Loucy (cell line): Measurements from ENCODE around the gene SUPT5H.

Source experiments
- H2AFZ ChIP-seq: fragments of 200-600 bp; sonication (generic); 2 replicates; pipeline ENCODE4 v1.6.0; 2016; ENCODE audit warnings: antibody characterized with exemption, mild to moderate bottlenecking, low read length, moderate library complexity
- H3F3A ChIP-seq: fragments of 200-600 bp; 2 replicates; pipeline ENCODE4 v1.6.0; 2016; ENCODE audit warnings: antibody characterized with exemption, low read depth, mild to moderate bottlenecking
- H3K27me3 ChIP-seq: fragments of 200-600 bp; sonication (generic); 2 replicates; pipeline ENCODE4 v1.6.1; 2014; ENCODE audit warnings: low read length, mild to moderate bottlenecking; ENCODE audit not compliant: insufficient read depth, poor library complexity, severe bottlenecking
- H3K36me3 ChIP-seq: fragments of 200-600 bp; sonication (generic); 2 replicates; pipeline ENCODE4 v1.6.1; 2016; ENCODE audit warnings: low read length; ENCODE audit not compliant: insufficient read depth
- H3K4me1 ChIP-seq: fragments of 200-600 bp; sonication (generic); 2 replicates; pipeline ENCODE4 v1.5.1; 2014; ENCODE audit warnings: low read length, mild to moderate bottlenecking; ENCODE audit not compliant: insufficient read depth, poor library complexity, severe bottlenecking
- H3K4me2 ChIP-seq: fragments of 200-600 bp; sonication (generic); 2 replicates; pipeline ENCODE4 v1.6.0; 2014; ENCODE audit warnings: antibody characterized with exemption, low read length, low read depth, mild to moderate bottlenecking; ENCODE audit not compliant: poor library complexity, severe bottlenecking
- H3K4me3 ChIP-seq: fragments of 200-600 bp; sonication (generic); 2 replicates; pipeline ENCODE4 v1.5.1; 2014; ENCODE audit warnings: low read length, mild to moderate bottlenecking, mixed read lengths; ENCODE audit not compliant: poor library complexity, severe bottlenecking
- H3K79me2 ChIP-seq: fragments of 200-600 bp; sonication (generic); 2 replicates; pipeline ENCODE4 v1.6.1; 2014; ENCODE audit warnings: low read length; ENCODE audit not compliant: insufficient read depth
- H3K9ac ChIP-seq: fragments of 200-600 bp; sonication (generic); 2 replicates; pipeline ENCODE4 v1.6.0; 2014; ENCODE audit warnings: mild to moderate bottlenecking, low read depth, low read length, moderate library complexity; ENCODE audit not compliant: poor library complexity, severe bottlenecking
- H3K9me2 ChIP-seq: fragments of 200-600 bp; sonication (generic); replicated peaks from 2 replicates; pipeline ENCODE4 v1.6.1; 2016; ENCODE audit warnings: low read depth, low read length, mixed read lengths
- H3K9me3 ChIP-seq: fragments of 200-600 bp; sonication (generic); 2 replicates; pipeline ENCODE4 v1.6.1; 2014; ENCODE audit warnings: mild to moderate bottlenecking, antibody characterized with exemption, low read length, low read depth; ENCODE audit not compliant: insufficient read depth
- H4K20me1 ChIP-seq: fragments of 200-600 bp; sonication (generic); 2 replicates; pipeline ENCODE4 v1.6.0; 2014; ENCODE audit warnings: antibody characterized with exemption, low read length, mild to moderate bottlenecking; ENCODE audit not compliant: insufficient read depth, poor library complexity, severe bottlenecking
- EZH2phosphoT487 ChIP-seq: fragments of 200-600 bp; IDR thresholded peaks from 2 replicates; pipeline ENCODE4 v1.6.1; 2018; ENCODE audit warnings: antibody characterized with exemption, mild to moderate bottlenecking, moderate library complexity, borderline replicate concordance
- TF ChIP-seq, protein P1 (sequence below): fragments of 200-600 bp; sonication (generic); conservative IDR thresholded peaks from 2 replicates; pipeline ENCODE4 v1.5.1; 2014; ENCODE audit warnings: mild to moderate bottlenecking, antibody characterized with exemption, low read length

Gene SUPT5H

GRCh38 chr19:39426170-39426569 is 19.2 kb upstream of the SUPT5H start:
- no peak overlapping the region for H2AFZ ChIP-seq
- H3K79me2 ChIP-seq = no peaks in the 10 kb centered on the region
- peaks cover 10% of the 10 kb centered on the region; the same call in 1 of the 2 replicates for H3K36me3 ChIP-seq
- no peaks in the 10 kb centered on the region for H3K9me3 ChIP-seq
- no peak overlapping the region for H3K9ac ChIP-seq
- H3K4me1 ChIP-seq = no peaks in the 10 kb centered on the region
- no peak overlapping the region for H3K4me3 ChIP-seq
- no peak overlapping the region for H3K4me2 ChIP-seq
- no peaks in the 10 kb centered on the region for H3F3A ChIP-seq
- no peaks in the 10 kb centered on the region for H3K9me2 ChIP-seq
- no peaks in the 10 kb centered on the region for H4K20me1 ChIP-seq
- no peak for TF ChIP-seq EZH2phosphoT487
- TF ChIP-seq, protein P1, sequence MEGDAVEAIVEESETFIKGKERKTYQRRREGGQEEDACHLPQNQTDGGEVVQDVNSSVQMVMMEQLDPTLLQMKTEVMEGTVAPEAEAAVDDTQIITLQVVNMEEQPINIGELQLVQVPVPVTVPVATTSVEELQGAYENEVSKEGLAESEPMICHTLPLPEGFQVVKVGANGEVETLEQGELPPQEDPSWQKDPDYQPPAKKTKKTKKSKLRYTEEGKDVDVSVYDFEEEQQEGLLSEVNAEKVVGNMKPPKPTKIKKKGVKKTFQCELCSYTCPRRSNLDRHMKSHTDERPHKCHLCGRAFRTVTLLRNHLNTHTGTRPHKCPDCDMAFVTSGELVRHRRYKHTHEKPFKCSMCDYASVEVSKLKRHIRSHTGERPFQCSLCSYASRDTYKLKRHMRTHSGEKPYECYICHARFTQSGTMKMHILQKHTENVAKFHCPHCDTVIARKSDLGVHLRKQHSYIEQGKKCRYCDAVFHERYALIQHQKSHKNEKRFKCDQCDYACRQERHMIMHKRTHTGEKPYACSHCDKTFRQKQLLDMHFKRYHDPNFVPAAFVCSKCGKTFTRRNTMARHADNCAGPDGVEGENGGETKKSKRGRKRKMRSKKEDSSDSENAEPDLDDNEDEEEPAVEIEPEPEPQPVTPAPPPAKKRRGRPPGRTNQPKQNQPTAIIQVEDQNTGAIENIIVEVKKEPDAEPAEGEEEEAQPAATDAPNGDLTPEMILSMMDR = no peak
- H3K27me3 ChIP-seq = no peaks in the 10 kb centered on the region

DNA sequence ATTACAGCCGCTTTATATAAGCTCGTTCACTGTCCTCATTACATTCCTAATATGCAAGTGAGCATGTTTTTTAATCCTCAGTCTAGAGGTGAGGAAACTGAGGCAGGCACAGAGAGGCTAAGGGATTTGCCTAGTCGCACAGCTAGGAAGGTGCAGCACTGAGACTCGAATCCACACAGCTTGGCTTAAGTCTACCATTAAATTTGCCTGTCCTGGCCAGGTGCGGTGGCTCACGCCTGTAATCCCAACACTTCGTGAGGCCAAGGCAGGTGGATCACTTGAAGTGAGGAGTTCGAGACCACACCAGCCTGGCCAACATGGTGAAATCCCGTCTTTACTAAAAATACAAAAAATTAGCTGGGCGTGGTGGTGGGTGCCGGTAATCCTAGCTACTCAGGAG is 17.7 kb upstream of the SUPT5H start:
- no peaks in the 10 kb centered on the region for H3F3A ChIP-seq
- no peak overlapping the region for H3K4me2 ChIP-seq
- no peaks in the 10 kb centered on the region for H3K27me3 ChIP-seq
- no peak for TF ChIP-seq EZH2phosphoT487
- TF ChIP-seq, protein P1 = no peak
- H2AFZ ChIP-seq = no peak overlapping the region
- H3K9me3 ChIP-seq = no peaks in the 10 kb centered on the region
- H3K4me3 ChIP-seq = no peak overlapping the region
- no peaks in the 10 kb centered on the region for H3K4me1 ChIP-seq
- peaks cover 5% of the 10 kb centered on the region for H4K20me1 ChIP-seq
- no peaks in the 10 kb centered on the region for H3K9me2 ChIP-seq
- H3K36me3 ChIP-seq = peaks cover 13% of the 10 kb centered on the region; the same call in 1 of the 2 replicates
- peaks cover 5% of the 10 kb centered on the region; the same call in 1 of the 2 replicates for H3K79me2 ChIP-seq
- H3K9ac ChIP-seq = no peak overlapping the region

GRCh38 chr19:39428283-39429112 is 16.9 kb upstream of the SUPT5H start:
- Histone ChIP-seq H3K79me2 (peaks cover 13% of the 10 kb centered on the region), H3K4me2 (no peak overlapping the region), H3K9me2 (no peaks in the 10 kb centered on the region), H3K4me3 (no peak overlapping the region), H3K9ac (no peak overlapping the region), H3F3A (no peaks in the 10 kb centered on the region), H3K9me3 (no peaks in the 10 kb centered on the region), H3K4me1 (peaks cover 2% of the 10 kb centered on the region), H3K27me3 (no peaks in the 10 kb centered on the region), H2AFZ (no peak overlapping the region), H3K36me3 (peaks cover 18% of the 10 kb centered on the region), H4K20me1 (peaks cover 13% of the 10 kb centered on the region)
- TF ChIP-seq, protein P1 = no peak
- TF ChIP-seq EZH2phosphoT487 = no peak
